Tibial nerve (tissue), 3 donors: ENCODE measurements around the gene RGS17.

ENCODE experiments used
- CTCF ChIP-seq, 5 experiments: fragments of 200-600 bp in 3 of 5; fragments of 450-650 bp in 2 of 5; sonication (generic) in 3 of 5; IDR thresholded peaks; one replicate each; pipeline ENCODE4 v1.5.1; 2016 to 2019; ENCODE audit warnings: antibody characterized with exemption in 5 of 5, mild to moderate bottlenecking in 3 of 5, moderate library complexity in 2 of 5
- POLR2A ChIP-seq, 2 donors: fragments of 450-650 bp; IDR thresholded peaks; one replicate each; pipeline ENCODE4 v1.6.1; 2017; ENCODE audit warnings: antibody characterized with exemption in 2 of 2, mild to moderate bottlenecking in 2 of 2, moderate library complexity in 2 of 2

GRCh38 chr6:152959333-152959732 lies 171.7 kb downstream of the RGS17 start:
- no peak for TF ChIP-seq CTCF (IDR thresholded peaks at IDR 0.05)
- TF ChIP-seq POLR2A (IDR thresholded peaks at IDR 0.05), result no peak
